K562 (cell line): ENCODE measurements around the gene SP100. TPM values are rescaled to one million over a fixed set of nuclear protein-coding genes. Genes with fewer than 3 reads are reported as not detected.

ENCODE experiments used
- ATAC-seq: fragments of 200-7000 bp; cut with Tn5 transposase; 3 replicates; pipeline ENCODE4 v1.9.1; 2020; ENCODE audit warnings: moderate library complexity
- BruUV-seq: library from RNA; stranded (reverse); fragments of 400-500 nt; replicated peaks from 2 replicates; lab custom pipeline; 2021; lab: Mats Ljungman, UMichigan
- CTCF ChIA-PET: fragments of 300-600 bp; formaldehyde crosslinking; extraction: SDS; loops from one replicate; lab custom pipeline; 2021; ENCODE audit warnings: low intra/inter-chr PET ratio; lab: Yijun Ruan, JAX
- POLR2A ChIA-PET: fragments of 300-600, 350-650 bp; sonication (Branson Sonifier 250); formaldehyde crosslinking; extraction: SDS; loops from one replicate; lab custom pipeline; 2021; ENCODE audit warnings: antibody characterized with exemption, inconsistent platforms; lab: Yijun Ruan, JAX
- DNase-seq, 4 experiments: peaks; one replicate each; pipeline versions ENCODE4 v3.0.0 to v3.0.0-alpha.2; 2011 to 2018; ENCODE audit warnings: low spot score in 3 of 4, mixed read lengths in 3 of 4; ENCODE audit errors: extremely low read depth in 1 of 4
- FAIRE-seq: peaks from 2 replicates; lab custom pipeline; 2011; peaks lifted over from hg19 to GRCh38; lab: Jason Lieb, UNC
- H2AFZ ChIP-seq: 2 replicates; pipeline ENCODE4 v1.6.0; 2011; ENCODE audit warnings: low read depth, low read length, control low read depth, inconsistent platforms
- H3K27ac ChIP-seq: fragments of 200-600 bp; 3 replicates; pipeline ENCODE4 v1.8.0; 2011; ENCODE audit warnings: low read depth, mild to moderate bottlenecking, control low read depth, inconsistent platforms, low read length, moderate library complexity, mixed read lengths; ENCODE audit errors: extremely low read depth
- H3K27me3 ChIP-seq, 2 experiments: fragments of 300-600 bp in 1 of 2; 2 replicates in 1 of 2; 3 replicates in 1 of 2; pipeline versions ENCODE4 v1.6.0 to v1.8.0; 2011; ENCODE audit warnings: inconsistent platforms in 2 of 2, low read length in 2 of 2, mild to moderate bottlenecking in 1 of 2, mixed read lengths in 1 of 2, moderate library complexity in 1 of 2; ENCODE audit not compliant: control insufficient read depth in 2 of 2, insufficient read depth in 2 of 2
- H3K36me3 ChIP-seq: fragments of 300-600 bp; 3 replicates; pipeline ENCODE4 v1.8.0; 2011; ENCODE audit warnings: mild to moderate bottlenecking, low read length, inconsistent platforms; ENCODE audit not compliant: control insufficient read depth, insufficient read depth
- H3K4me1 ChIP-seq, 2 experiments: fragments of 200-600 bp in 1 of 2; replicated peaks in 1 of 2; 2 replicates in 1 of 2; 3 replicates in 1 of 2; pipeline versions ENCODE4 v1.5.1 to v1.8.0; 2011; ENCODE audit warnings: inconsistent platforms in 2 of 2, low read length in 2 of 2, mild to moderate bottlenecking in 1 of 2, mixed read lengths in 1 of 2, moderate library complexity in 1 of 2; ENCODE audit not compliant: control insufficient read depth in 2 of 2, insufficient read depth in 2 of 2
- H3K4me2 ChIP-seq: 2 replicates; pipeline ENCODE4 v1.6.1; 2011; ENCODE audit warnings: low read length, control low read depth, inconsistent platforms, mixed read lengths; ENCODE audit not compliant: insufficient read depth
- H3K4me3 ChIP-seq: fragments of 200-600 bp; sonication (generic), shearing (Covaris generic); 2 replicates; pipeline ENCODE4 v1.5.1; 2016; ENCODE audit warnings: control low read depth, inconsistent platforms
- H3K79me2 ChIP-seq: fragments of 200-600 bp; 3 replicates; pipeline ENCODE4 v1.8.0; 2011; ENCODE audit warnings: low read length, inconsistent platforms; ENCODE audit not compliant: control insufficient read depth, insufficient read depth
- H3K9ac ChIP-seq, 2 experiments: 2 replicates each; pipeline versions ENCODE4 v1.6.0 to v1.6.1; 2011; ENCODE audit warnings: low read depth in 2 of 2, low read length in 2 of 2, control low read depth in 1 of 2, inconsistent platforms in 1 of 2, mild to moderate bottlenecking in 1 of 2, mixed read lengths in 1 of 2; ENCODE audit not compliant: insufficient read depth in 1 of 2
- H3K9me1 ChIP-seq: one replicate; pipeline ENCODE4 v1.6.0; 2011; ENCODE audit warnings: inconsistent platforms, mild to moderate bottlenecking, low read length, moderate library complexity; ENCODE audit not compliant: control insufficient read depth, insufficient read depth
- H3K9me3 ChIP-seq: replicated peaks from 2 replicates; pipeline ENCODE4 v1.5.1; 2011; ENCODE audit warnings: low read depth, low read length, inconsistent platforms; ENCODE audit not compliant: control insufficient read depth, insufficient read depth
- H4K20me1 ChIP-seq: replicated peaks from 2 replicates; pipeline ENCODE4 v1.6.1; 2011; ENCODE audit warnings: low read length, inconsistent platforms, mixed read lengths; ENCODE audit not compliant: control insufficient read depth, insufficient read depth
- ARID3B ChIP-seq: fragments of 250-450 bp; sonication (Bioruptor Pico); IDR thresholded peaks from 2 replicates; pipeline ENCODE4 v1.4.0; 2020; ENCODE audit warnings: borderline replicate concordance
- ELF1 ChIP-seq: fragments of 200-800 bp; sonication (Bioruptor generic); IDR thresholded peaks from 2 replicates; pipeline ENCODE4 v1.6.1; 2016; ENCODE audit warnings: missing genetic modification characterization, missing compliant biosample characterization
- ETV6 ChIP-seq, 3 experiments: fragments of 150-350 bp in 1 of 3; sonication (generic) in 1 of 3; formaldehyde crosslinking in 1 of 3; IDR thresholded peaks; 2 replicates each; pipeline versions ENCODE4 v1.6.1 to v1.8.0; 2014 to 2022; ENCODE audit warnings: borderline replicate concordance in 2 of 3, low read depth in 2 of 3, antibody characterized with exemption in 1 of 3, low read length in 1 of 3, mild to moderate bottlenecking in 1 of 3, missing genetic modification reagents in 1 of 3
- MAFF ChIP-seq: IDR thresholded peaks from 2 replicates; pipeline ENCODE4 v1.6.1; 2012; ENCODE audit warnings: low read length, improper control_type of control experiment
- MAFG ChIP-seq: fragments of 450-650 bp; conservative IDR thresholded peaks from 2 replicates; pipeline ENCODE4 v1.6.1; 2016; ENCODE audit warnings: missing genetic modification characterization, missing compliant biosample characterization
- MAZ ChIP-seq, 2 experiments: fragments of 450-650 bp in 1 of 2; sonication (generic) in 1 of 2; formaldehyde crosslinking; IDR thresholded peaks in 1 of 2; conservative IDR thresholded peaks in 1 of 2; 2 replicates each; pipeline versions ENCODE4 v1.4.0 to v1.5.0; 2020; ENCODE audit warnings: mild to moderate bottlenecking in 1 of 2, missing genetic modification reagents in 1 of 2
- NONO ChIP-seq, 2 experiments: fragments of 200-400 bp in 1 of 2; fragments of 450-650 bp in 1 of 2; formaldehyde crosslinking in 1 of 2; IDR thresholded peaks; 2 replicates each; pipeline ENCODE4 v1.6.1; 2017; ENCODE audit warnings: low read depth in 2 of 2, mild to moderate bottlenecking in 2 of 2, moderate library complexity in 2 of 2, low read length in 1 of 2
- SPI1 ChIP-seq: IDR thresholded peaks from 2 replicates; pipeline ENCODE4 v1.6.1; 2011; ENCODE audit warnings: low read depth, low read length, control low read depth, borderline replicate concordance
- THRB ChIP-seq: fragments of 450-650 bp; formaldehyde crosslinking; conservative IDR thresholded peaks from 2 replicates; pipeline ENCODE4 v1.4.0; 2022; ENCODE audit warnings: mild to moderate bottlenecking, missing genetic modification characterization
- ZNF445 ChIP-seq: fragments of 250-450 bp; sonication (Bioruptor Pico); IDR thresholded peaks from 2 replicates; pipeline ENCODE4 v1.4.0; 2020; ENCODE audit warnings: low read depth, mild to moderate bottlenecking, moderate library complexity
- ZNF740 ChIP-seq, 3 experiments: fragments of 200-800 bp in 1 of 3; sonication (Bioruptor generic) in 1 of 3; sonication (generic) in 1 of 3; formaldehyde crosslinking in 1 of 3; IDR thresholded peaks; 2 replicates each; pipeline versions ENCODE4 v1.6.1 to v1.8.0; 2016 to 2022; ENCODE audit warnings: mild to moderate bottlenecking in 2 of 3, missing compliant biosample characterization in 2 of 3, missing genetic modification characterization in 2 of 3, missing genetic modification reagents in 1 of 3
- WGBS: fragments of 100-300 bp; shearing (Covaris generic); methylation state at CpG from one replicate; pipeline ENCODE4 v1.1.6; 2016; ENCODE audit warnings: low coverage, mixed read lengths; ENCODE audit not compliant: insufficient coverage; ENCODE audit errors: missing lambda C conversion rate; 5-methylcytosine and 5-hydroxymethylcytosine counted together
- in situ Hi-C: fragments of 300-500 bp; cut with MboI; formaldehyde crosslinking; loops from 4 replicates; pipeline ENCODE4 v1.15.0; 2018; ENCODE audit warnings: inconsistent platforms, mixed read lengths
- intact Hi-C: fragments of 100-400 bp; cut with micrococcal nuclease; formaldehyde crosslinking; loops from 2 replicates; pipeline ENCODE4 v1.14.2; 2022
- polyA plus RNA-seq, 8 experiments: library from polyadenylated mRNA; depleted of rRNA in 4 of 8; stranded (reverse) in 5 of 8; unstranded in 3 of 8; fragments of >200 nt; fragmentation: Nextera tagmentation in 2 of 8; fragmentation: Illumina TruSeq in 1 of 8; extraction: Ambion mirVana in 2 of 8; extraction: Trizol in 1 of 8; gene quantifications; 2 replicates each; pipeline versions ENCODE4 v1.2.1 to v1.2.3, GENCODE V29; 2011 to 2014; ENCODE audit warnings: inconsistent platforms in 1 of 8, missing spikeins in 1 of 8
- total RNA-seq, 7 experiments: library from RNA; depleted of rRNA in 6 of 7; stranded (reverse); fragments of >200 nt in 6 of 7; fragmentation: Illumina TruSeq in 2 of 7; extraction: Trizol in 2 of 7; gene quantifications; 2 replicates each; pipeline versions ENCODE4 v1.2.1 to v1.2.3, GENCODE V29; 2011 to 2021; ENCODE audit warnings: low replicate concordance in 1 of 7
- TF ChIP-seq, protein P1 (sequence below): fragments of 450-650 bp; formaldehyde crosslinking; IDR thresholded peaks from 2 replicates; pipeline ENCODE4 v1.4.0; 2020; ENCODE audit warnings: mild to moderate bottlenecking, mixed read lengths

The SP100 gene
- total and polyA plus RNA-seq, 9 of the 15 experiments (the other 6 are each of a cell fraction or from before 2014, with no cell fraction given): 19.2 to 39.2 (median 34.6) TPM

- no peaks in the 10 kb centered on the region; a peak in 1 of 5 replicates for H3K4me1 ChIP-seq
- H4K20me1 ChIP-seq: no peaks in the 10 kb centered on the region
- H3K9ac ChIP-seq: no peak overlapping the region
- BruUV-seq: no TSS peak
- no peaks in the 10 kb centered on the region for H3K79me2 ChIP-seq
- H3K27me3 ChIP-seq: no peaks in the 10 kb centered on the region
- DNase-seq (peak in 1 of 4 experiments; percentile 5), ATAC-seq (no peak), FAIRE-seq (no peak)
- no peak overlapping the region for H3K4me2 ChIP-seq
- CTCF ChIA-PET: no interaction called here
- POLR2A ChIA-PET: no interaction called here
- no peak overlapping the region for H3K4me3 ChIP-seq
- no peaks in the 10 kb centered on the region for H3K36me3 ChIP-seq
- H3K27ac ChIP-seq: no peak overlapping the region
- intact Hi-C loops (no loop called here), in situ Hi-C loops (no loop called here)
- 32% methylated on average over 9 of the region's 11 CpGs for WGBS
- no peaks in the 10 kb centered on the region for H3K9me1 ChIP-seq
- peak overlapping the region; percentile 46 for H2AFZ ChIP-seq
- H3K9me3 ChIP-seq: no peaks in the 10 kb centered on the region
- no peak for TF ChIP-seq THRB (CRISPR knock-in tag)
- TF ChIP-seq ETV6 (IDR thresholded peaks at IDR 0.05; ENCODE audit: borderline replicate concordance in 1 of 2, low read depth in 2 of 2, low read length in 1 of 2): peak in 1 of 2 experiments; percentile 72; a peak in 2 of 4 replicates
- TF ChIP-seq ETV6 (CRISPR knock-in tag; IDR thresholded peaks at IDR 0.05; ENCODE audit: borderline replicate concordance): no peak
- no peak for TF ChIP-seq ZNF445 (CRISPR knock-in tag)
- TF ChIP-seq ARID3B (CRISPR knock-in tag): no peak
- TF ChIP-seq, protein P1, sequence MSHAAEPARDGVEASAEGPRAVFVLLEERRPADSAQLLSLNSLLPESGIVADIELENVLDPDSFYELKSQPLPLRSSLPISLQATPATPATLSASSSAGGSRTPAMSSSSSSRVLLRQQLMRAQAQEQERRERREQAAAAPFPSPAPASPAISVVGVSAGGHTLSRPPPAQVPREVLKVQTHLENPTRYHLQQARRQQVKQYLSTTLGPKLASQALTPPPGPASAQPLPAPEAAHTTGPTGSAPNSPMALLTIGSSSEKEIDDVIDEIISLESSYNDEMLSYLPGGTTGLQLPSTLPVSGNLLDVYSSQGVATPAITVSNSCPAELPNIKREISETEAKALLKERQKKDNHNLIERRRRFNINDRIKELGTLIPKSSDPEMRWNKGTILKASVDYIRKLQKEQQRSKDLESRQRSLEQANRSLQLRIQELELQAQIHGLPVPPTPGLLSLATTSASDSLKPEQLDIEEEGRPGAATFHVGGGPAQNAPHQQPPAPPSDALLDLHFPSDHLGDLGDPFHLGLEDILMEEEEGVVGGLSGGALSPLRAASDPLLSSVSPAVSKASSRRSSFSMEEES (CRISPR knock-in tag): 0 out of 2 replicates have a peak, but pooled peaks have one; percentile 8
- TF ChIP-seq MAFF: peak; percentile 23; the same call in 1 of the 2 replicates
- TF ChIP-seq SPI1: peak; percentile 95
- no peak for TF ChIP-seq ZNF740 (CRISPR knock-in tag; IDR thresholded peaks at IDR 0.05)
- no peak for TF ChIP-seq ZNF740 (tag; IDR thresholded peaks at IDR 0.05)
- no peak for TF ChIP-seq MAFG (tag)
- no peak for TF ChIP-seq MAZ (CRISPR knock-in tag; conservative IDR thresholded peaks at IDR 0.05 in 1 of 2, IDR thresholded peaks at IDR 0.05 in 1 of 2)
- peak; percentile 71 for TF ChIP-seq ELF1 (tag)
- no peak for TF ChIP-seq NONO (IDR thresholded peaks at IDR 0.05; ENCODE audit: low read depth in 2 of 2, low read length in 1 of 2)
These were observed 149.1 kb downstream of the SP100 start for GRCh38 chr2:230564805-230565779.
